ENCODE data around the gene NUP160. TPM values are rescaled to one million over a fixed set of nuclear protein-coding genes. Genes with fewer than 3 reads are reported as not detected.

Gene NUP160
- total RNA-seq, 1 donor from 2014 or later: 40.8 TPM

GRCh38 chr11:47786373-47786772 lies 61.8 kb downstream of the NUP160 start:
- Histone ChIP-seq H3K36me3 (peaks cover 0 to 86% of the 10 kb centered on the region in 2 donors), H3K27me3 (no peaks in the 10 kb centered on the region), H3K4me3 (no peak overlapping the region), H3K4me1 (no peaks in the 10 kb centered on the region), H3K27ac (no peak overlapping the region), H3K9me3 (no peaks in the 10 kb centered on the region)
- intact Hi-C loops (cut with DNase I): no loop called here
- DNase-seq (ENCODE audit: extremely low spot score in 2 of 2): no peak
- no peak for TF ChIP-seq POLR2A (IDR thresholded peaks at IDR 0.05)
- TF ChIP-seq POLR2AphosphoS5 (IDR thresholded peaks at IDR 0.05; ENCODE audit: insufficient read depth in 1 of 2, low read depth in 1 of 2): no peak
- no peak for TF ChIP-seq CTCF (IDR thresholded peaks at IDR 0.05)

- no peak for DNase-seq (ENCODE audit: extremely low spot score in 2 of 2)
- Histone ChIP-seq H3K27ac (no peak overlapping the region), H3K9me3 (no peaks in the 10 kb centered on the region), H3K36me3 (peaks cover 0 to 85% of the 10 kb centered on the region in 2 donors), H3K27me3 (no peaks in the 10 kb centered on the region), H3K4me3 (no peak overlapping the region), H3K4me1 (no peaks in the 10 kb centered on the region)
- intact Hi-C loops (cut with DNase I): no loop called here
- no peak for TF ChIP-seq CTCF (IDR thresholded peaks at IDR 0.05)
- no peak for TF ChIP-seq POLR2AphosphoS5 (IDR thresholded peaks at IDR 0.05; ENCODE audit: insufficient read depth in 1 of 2, low read depth in 1 of 2)
- TF ChIP-seq POLR2A (IDR thresholded peaks at IDR 0.05): no peak
These were observed 63.3 kb downstream of the NUP160 start for GRCh38 chr11:47784785-47785381.

- intact Hi-C loops (cut with DNase I): no loop called here
- no peak for DNase-seq (ENCODE audit: extremely low spot score in 2 of 2)
- no peak for TF ChIP-seq CTCF (IDR thresholded peaks at IDR 0.05)
- TF ChIP-seq POLR2A (IDR thresholded peaks at IDR 0.05): no peak
- no peak for TF ChIP-seq POLR2AphosphoS5 (IDR thresholded peaks at IDR 0.05; ENCODE audit: insufficient read depth in 1 of 2, low read depth in 1 of 2)
- peaks cover 0 to 87% of the 10 kb centered on the region in 2 donors for H3K36me3 ChIP-seq
- no peaks in the 10 kb centered on the region for H3K9me3 ChIP-seq
- H3K4me3 ChIP-seq: no peak overlapping the region
- H3K27me3 ChIP-seq: no peaks in the 10 kb centered on the region
- no peak overlapping the region for H3K27ac ChIP-seq
- H3K4me1 ChIP-seq: no peaks in the 10 kb centered on the region
These were observed 65.0 kb downstream of the NUP160 start for GRCh38 chr11:47783087-47783610.

GRCh38 chr11:47778878-47779483 lies 69.2 kb downstream of the NUP160 start:
- H3K27me3 ChIP-seq: no peaks in the 10 kb centered on the region
- no peak overlapping the region for H3K4me3 ChIP-seq
- peaks cover 0 to 51% of the 10 kb centered on the region in 2 donors for H3K36me3 ChIP-seq
- no peaks in the 10 kb centered on the region for H3K9me3 ChIP-seq
- TF ChIP-seq CTCF (IDR thresholded peaks at IDR 0.05): no peak
- no peak for TF ChIP-seq POLR2AphosphoS5 (IDR thresholded peaks at IDR 0.05; ENCODE audit: insufficient read depth in 1 of 2, low read depth in 1 of 2)
- TF ChIP-seq POLR2A (IDR thresholded peaks at IDR 0.05): no peak
- no peak overlapping the region for H3K27ac ChIP-seq
- DNase-seq (ENCODE audit: extremely low spot score in 2 of 2): no peak
- no peaks in the 10 kb centered on the region for H3K4me1 ChIP-seq
- intact Hi-C loops (cut with DNase I): no loop called here

All from vagina (tissue), 2 donors.